Kidney (tissue), 14 donors: Measurements from ENCODE around the gene VASP. TPM values are rescaled to one million over a fixed set of nuclear protein-coding genes. Genes with fewer than 3 reads are reported as not detected.

ENCODE experiments used
- DNase-seq, 5 donors: peaks; one replicate each; pipeline ENCODE4 v3.0.0-alpha.2; 2013 to 2020
- FAIRE-seq: peaks from 2 replicates; lab custom pipeline; 2012; peaks lifted over from hg19 to GRCh38; lab: Jason Lieb, UNC
- H3K27ac ChIP-seq, 2 donors: one replicate each; pipeline ENCODE4 v1.7.0; 2013; ENCODE audit warnings: low read depth in 2 of 2, low read length in 2 of 2, inconsistent platforms in 1 of 2
- H3K27me3 ChIP-seq: one replicate; pipeline ENCODE4 v1.7.1; 2013; ENCODE audit warnings: low read length, inconsistent platforms; ENCODE audit not compliant: control insufficient read depth, insufficient read depth
- H3K36me3 ChIP-seq, 3 donors: one replicate each; pipeline versions ENCODE4 v1.7.0 to v1.7.1; 2013; ENCODE audit warnings: low read length in 3 of 3, control low read depth in 1 of 3, inconsistent platforms in 1 of 3; ENCODE audit not compliant: insufficient read depth in 3 of 3, control insufficient read depth in 2 of 3
- H3K4me1 ChIP-seq, 3 donors: one replicate each; pipeline versions ENCODE4 v1.7.0 to v1.7.1; 2013; ENCODE audit warnings: low read length in 3 of 3, inconsistent platforms in 1 of 3, low read depth in 1 of 3; ENCODE audit not compliant: control insufficient read depth in 2 of 3, insufficient read depth in 2 of 3
- H3K4me3 ChIP-seq, 3 donors: one replicate each; pipeline versions ENCODE4 v1.7.0 to v1.8.1; 2013; ENCODE audit warnings: low read length in 3 of 3, control low read depth in 1 of 3, inconsistent platforms in 1 of 3
- H3K9ac ChIP-seq, 3 donors: one replicate each; pipeline versions ENCODE4 v1.7.0 to v1.7.1; 2013; ENCODE audit warnings: low read length in 3 of 3, control low read depth in 1 of 3, inconsistent platforms in 1 of 3
- H3K9me3 ChIP-seq, 3 donors: one replicate each; pipeline versions ENCODE4 v1.7.0 to v1.7.1; 2013; ENCODE audit warnings: low read length in 3 of 3, control low read depth in 1 of 3, inconsistent platforms in 1 of 3; ENCODE audit not compliant: control insufficient read depth in 2 of 3, insufficient read depth in 1 of 3
- intact Hi-C: fragments of 100-400 bp; cut with DNase I; formaldehyde crosslinking; loops from one replicate; pipeline ENCODE4 v1.11.1; 2022
- polyA plus RNA-seq: library from polyadenylated mRNA; stranded (reverse); fragments of 350-450 nt; fragmentation: Illumina TruSeq; extraction: RNeasy Lipid Tissue Mini Kit (QIAGEN cat#74804); gene quantifications from one replicate; pipeline ENCODE4 v1.2.3, GENCODE V29; 2014; ENCODE audit warnings: low read depth, low replicate concordance; ENCODE audit not compliant: insufficient read depth
- total RNA-seq: library from RNA; stranded (reverse); fragmentation: NEBNext Ultra II Directional; extraction: Animal tissue kit (Norgen Biotek cat#: 25700); gene quantifications from one replicate; pipeline ENCODE4 v1.2.1, GENCODE V29; 2021
- TF ChIP-seq, protein P1 (sequence below): IDR thresholded peaks from 3 replicates; pipeline ENCODE4 v1.5.1; 2012; ENCODE audit warnings: mild to moderate bottlenecking, moderate library complexity, borderline replicate concordance; ENCODE audit not compliant: insufficient read depth; ENCODE audit errors: extremely low read depth
- donor health status: control.
- donor health status: control.
- donor health status: control.
- donor health status: control.
- donor health status: control.
- donor health status: DM: yes; HTN: yes; CAD: no.
- donor health status: Normal renal cell carcinoma (clear cell type).

VASP gene
- total and polyA plus RNA-seq, 2 donors from 2014 or later = 36.3 to 105 TPM

DNA sequence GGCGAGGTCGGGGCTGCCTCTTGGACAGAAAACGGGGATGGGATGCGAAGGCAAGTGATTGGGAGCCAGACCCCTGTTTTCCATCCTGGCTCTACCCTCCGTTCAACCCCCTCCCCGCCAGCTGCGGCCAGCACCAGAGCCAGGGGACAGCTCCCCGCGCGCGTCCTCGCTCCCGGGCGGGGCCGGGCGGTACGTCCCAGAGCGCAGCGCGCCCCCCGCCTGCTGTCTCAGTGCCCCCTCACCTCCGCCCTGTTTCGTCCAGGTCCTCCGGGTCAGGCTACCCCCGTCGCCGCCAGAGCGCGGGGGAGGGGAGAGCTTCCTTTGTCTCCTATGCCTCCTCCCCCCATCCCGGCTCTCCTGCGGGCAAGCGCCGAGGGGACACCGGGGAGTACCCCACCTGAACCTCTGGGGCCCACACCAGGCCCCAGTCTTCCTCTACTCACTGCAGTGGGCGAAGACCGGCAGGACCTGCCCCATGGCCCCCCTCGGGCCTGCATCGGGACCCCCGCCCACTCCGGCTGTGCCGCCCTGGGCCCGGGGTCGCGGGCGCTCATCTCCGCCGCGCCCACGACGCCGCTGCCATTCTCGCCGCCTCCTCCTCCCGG is 10.8 kb upstream of the VASP start:
- TF ChIP-seq, protein P1, sequence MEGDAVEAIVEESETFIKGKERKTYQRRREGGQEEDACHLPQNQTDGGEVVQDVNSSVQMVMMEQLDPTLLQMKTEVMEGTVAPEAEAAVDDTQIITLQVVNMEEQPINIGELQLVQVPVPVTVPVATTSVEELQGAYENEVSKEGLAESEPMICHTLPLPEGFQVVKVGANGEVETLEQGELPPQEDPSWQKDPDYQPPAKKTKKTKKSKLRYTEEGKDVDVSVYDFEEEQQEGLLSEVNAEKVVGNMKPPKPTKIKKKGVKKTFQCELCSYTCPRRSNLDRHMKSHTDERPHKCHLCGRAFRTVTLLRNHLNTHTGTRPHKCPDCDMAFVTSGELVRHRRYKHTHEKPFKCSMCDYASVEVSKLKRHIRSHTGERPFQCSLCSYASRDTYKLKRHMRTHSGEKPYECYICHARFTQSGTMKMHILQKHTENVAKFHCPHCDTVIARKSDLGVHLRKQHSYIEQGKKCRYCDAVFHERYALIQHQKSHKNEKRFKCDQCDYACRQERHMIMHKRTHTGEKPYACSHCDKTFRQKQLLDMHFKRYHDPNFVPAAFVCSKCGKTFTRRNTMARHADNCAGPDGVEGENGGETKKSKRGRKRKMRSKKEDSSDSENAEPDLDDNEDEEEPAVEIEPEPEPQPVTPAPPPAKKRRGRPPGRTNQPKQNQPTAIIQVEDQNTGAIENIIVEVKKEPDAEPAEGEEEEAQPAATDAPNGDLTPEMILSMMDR = no peak
- FAIRE-seq (no peak), DNase-seq (peak; percentile 69 to 90 (median 78))
- peaks cover 20% of the 10 kb centered on the region for H3K27me3 ChIP-seq
- no peaks in the 10 kb centered on the region for H3K36me3 ChIP-seq
- no peaks in the 10 kb centered on the region for H3K9me3 ChIP-seq
- H3K4me3 ChIP-seq = peak overlapping the region; percentile 36 to 56 (median 41)
- peaks cover 0 to 19% (median 0%) of the 10 kb centered on the region in 3 donors for H3K4me1 ChIP-seq
- intact Hi-C loops = no loop called here
- H3K27ac ChIP-seq = no peak overlapping the region
- H3K9ac ChIP-seq = peak overlapping the region in 1 of 3 donors; percentile 34

DNA sequence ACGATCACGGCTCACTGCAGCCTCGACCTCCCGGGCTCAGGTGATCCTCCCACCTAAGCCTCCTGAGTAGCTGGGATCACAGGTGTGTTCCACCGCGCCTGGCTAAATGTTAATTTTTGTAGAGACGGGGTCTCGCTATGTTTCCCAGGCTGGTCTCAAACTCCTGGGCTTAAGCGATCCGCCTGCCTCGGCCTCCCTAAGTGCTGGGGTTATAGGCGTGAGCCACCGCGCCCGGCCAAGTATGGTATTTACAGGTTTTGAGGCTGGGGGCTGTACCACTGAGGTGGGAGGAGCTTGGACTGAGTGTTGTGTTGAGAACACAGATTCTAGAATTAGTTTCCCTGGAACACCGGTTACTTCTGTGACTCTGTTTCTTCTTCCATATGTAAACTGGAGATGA is 9.5 kb upstream of the VASP start:
- Histone ChIP-seq H3K4me1 (peaks cover 0 to 19% (median 0%) of the 10 kb centered on the region in 3 donors), H3K4me3 (no peak overlapping the region), H3K36me3 (no peaks in the 10 kb centered on the region), H3K27me3 (peaks cover 20% of the 10 kb centered on the region), H3K9ac (no peak overlapping the region), H3K9me3 (no peaks in the 10 kb centered on the region), H3K27ac (no peak overlapping the region)
- TF ChIP-seq, protein P1 = no peak
- DNase-seq = peak in 2 of 5 donors; percentile 12 to 61
- intact Hi-C loops = no loop called here
- no peak for FAIRE-seq

DNA sequence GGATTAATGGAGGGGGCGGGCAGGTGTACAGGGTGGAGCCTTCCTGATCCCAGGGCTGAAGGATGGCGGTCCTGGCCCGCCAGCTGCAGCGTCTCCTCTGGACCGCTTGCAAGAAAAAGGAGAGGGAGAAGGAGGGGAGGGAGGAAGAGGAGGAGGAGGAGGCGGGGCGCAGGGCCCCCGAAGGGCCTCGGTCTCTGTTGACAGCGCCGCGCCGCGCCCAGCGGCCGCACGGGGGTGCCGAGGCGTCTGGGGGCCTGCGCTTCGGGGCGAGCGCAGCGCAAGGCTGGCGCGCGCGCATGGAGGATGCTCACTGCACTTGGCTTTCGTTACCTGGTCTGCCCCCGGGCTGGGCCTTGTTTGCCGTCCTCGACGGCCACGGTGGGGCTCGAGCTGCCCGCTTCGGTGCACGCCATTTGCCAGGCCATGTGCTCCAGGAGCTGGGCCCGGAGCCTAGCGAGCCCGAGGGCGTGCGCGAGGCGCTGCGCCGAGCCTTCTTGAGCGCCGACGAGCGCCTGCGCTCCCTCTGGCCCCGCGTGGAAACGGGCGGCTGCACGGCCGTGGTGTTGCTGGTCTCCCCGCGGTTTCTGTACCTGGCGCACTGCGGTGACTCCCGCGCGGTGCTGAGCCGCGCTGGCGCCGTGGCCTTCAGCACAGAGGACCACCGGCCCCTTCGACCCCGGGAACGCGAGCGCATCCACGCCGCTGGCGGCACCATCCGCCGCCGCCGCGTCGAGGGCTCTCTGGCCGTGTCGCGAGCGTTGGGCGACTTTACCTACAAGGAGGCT is 8.7 kb upstream of the VASP start, which contains the start of gene PPM1N:
PPM1N (plus strand) TSS at position 33 of the 785 bp plus-strand sequence; CDS start at position 63, 30 bp downstream.
- no peaks in the 10 kb centered on the region for H3K9me3 ChIP-seq
- TF ChIP-seq, protein P1 = no peak
- H3K4me3 ChIP-seq = peak within 1 kb of the TSS in 2 of 3 donors; percentile 39 to 47
- H3K27ac ChIP-seq = no peak within 1 kb of the TSS
- H3K9ac ChIP-seq = no peak within 1 kb of the TSS
- DNase-seq = peak in 4 of 5 donors; percentile 20 to 84 (median 56)
- intact Hi-C loops = no loop called here
- H3K27me3 ChIP-seq = peaks cover 20% of the 10 kb centered on the region
- no peak for FAIRE-seq
- H3K36me3 ChIP-seq = no peaks in the 10 kb centered on the region
- peaks cover 0 to 19% (median 0%) of the 10 kb centered on the region in 3 donors for H3K4me1 ChIP-seq
